GM18867 (cell line): ENCODE data around the gene CNTNAP2.

Source experiments
- ATAC-seq: cut with Tn5 transposase; IDR thresholded peaks from one replicate; pipeline ENCODE4 v1.9.1; 2021; ENCODE audit warnings: mild to moderate bottlenecking, moderate library complexity; ENCODE audit not compliant: unreplicated experiment

CNTNAP2 gene

GRCh38 chr7:148107443-148108127, 1991.0 kb downstream of the CNTNAP2 start:
- ATAC-seq, result no peak

DNA sequence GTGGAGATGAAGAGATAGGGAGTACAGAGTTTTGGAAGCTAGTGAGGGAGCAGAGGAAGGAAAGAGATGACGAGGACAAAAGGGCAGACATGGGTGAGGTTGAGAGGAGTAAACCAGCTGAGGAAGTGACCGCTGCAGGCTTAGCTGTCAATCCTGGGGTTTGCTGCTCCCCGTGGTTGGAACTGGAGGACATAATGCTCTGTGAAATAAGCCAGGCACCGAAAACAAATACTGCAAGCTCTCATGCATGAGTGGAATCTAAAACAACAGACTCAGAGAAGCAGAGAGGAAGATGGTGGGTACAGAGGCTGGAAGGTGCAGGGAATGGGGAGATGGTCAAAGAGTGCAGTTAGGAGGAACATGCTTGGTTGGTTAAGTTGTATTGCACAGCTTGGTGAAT, 1991.8 kb downstream of the CNTNAP2 start:
- no peak for ATAC-seq

- no peak for ATAC-seq
These were observed 1993.7 kb downstream of the CNTNAP2 start for GRCh38 chr7:148110097-148110868.

DNA sequence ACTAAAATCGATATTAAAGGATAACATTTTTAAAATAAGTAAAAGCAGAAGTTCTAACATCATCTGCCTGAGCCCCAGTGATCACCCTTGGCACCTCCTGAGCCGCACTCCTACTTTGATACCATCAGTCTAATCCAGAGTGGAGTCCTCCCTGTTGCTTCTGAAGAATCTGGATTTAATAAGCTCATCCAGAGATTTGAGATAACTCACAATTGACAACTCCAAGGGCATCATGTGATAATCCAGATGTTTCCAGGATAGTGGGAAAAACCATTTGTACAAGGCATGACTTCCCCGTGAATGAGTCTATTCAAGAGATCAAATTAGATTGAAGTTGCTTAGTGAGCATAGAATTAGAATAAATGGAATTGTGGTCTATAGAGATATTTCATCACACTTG, 1998.2 kb downstream of the CNTNAP2 start:
- ATAC-seq, result no peak

DNA sequence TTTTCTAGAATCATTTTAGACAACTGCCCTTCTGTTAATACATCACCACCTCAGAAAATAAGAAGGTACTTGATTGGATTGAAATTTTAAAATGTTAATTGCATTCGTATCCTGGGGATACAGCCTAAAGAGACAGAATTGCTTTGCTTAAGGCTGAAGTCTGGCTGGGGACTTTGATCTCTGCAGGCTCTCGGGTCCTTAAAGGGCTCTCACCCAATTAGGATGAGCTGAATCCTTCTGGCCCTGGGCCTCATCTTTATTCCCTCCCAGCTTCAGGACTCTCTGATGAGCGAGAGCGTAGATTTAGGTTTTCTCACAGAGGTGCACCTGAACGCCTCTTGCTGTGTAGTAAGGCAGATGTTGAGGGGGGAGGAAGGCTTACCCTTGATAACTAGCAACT, 1998.7 kb downstream of the CNTNAP2 start:
- ATAC-seq, result no peak

- no peak for ATAC-seq
These were observed 1999.6 kb downstream of the CNTNAP2 start for GRCh38 chr7:148116195-148116594.

- no peak for ATAC-seq
These were observed 2000.3 kb downstream of the CNTNAP2 start for GRCh38 chr7:148116829-148117403.

DNA sequence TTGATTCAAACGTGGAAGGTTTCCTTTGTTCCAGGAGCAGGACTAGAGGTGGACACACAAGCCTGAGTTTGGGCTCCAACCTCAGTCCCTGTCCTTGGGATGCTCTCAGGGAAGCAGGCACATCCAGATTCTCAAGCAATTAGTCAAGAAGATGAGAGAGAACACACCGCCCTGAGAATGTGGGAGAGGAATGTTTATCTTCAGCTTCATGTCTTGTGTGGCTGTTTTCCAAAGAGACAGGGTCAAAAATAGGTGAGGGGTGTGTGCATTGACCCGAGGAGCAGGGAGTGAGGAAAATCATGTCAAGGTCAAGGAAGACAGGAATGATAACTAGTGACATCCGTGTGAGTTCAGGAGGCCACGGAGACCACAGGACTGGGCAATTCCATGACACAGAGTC, 2001.8 kb downstream of the CNTNAP2 start:
- no peak for ATAC-seq

GRCh38 chr7:148121401-148121800, 2004.8 kb downstream of the CNTNAP2 start:
- ATAC-seq, result no peak

DNA sequence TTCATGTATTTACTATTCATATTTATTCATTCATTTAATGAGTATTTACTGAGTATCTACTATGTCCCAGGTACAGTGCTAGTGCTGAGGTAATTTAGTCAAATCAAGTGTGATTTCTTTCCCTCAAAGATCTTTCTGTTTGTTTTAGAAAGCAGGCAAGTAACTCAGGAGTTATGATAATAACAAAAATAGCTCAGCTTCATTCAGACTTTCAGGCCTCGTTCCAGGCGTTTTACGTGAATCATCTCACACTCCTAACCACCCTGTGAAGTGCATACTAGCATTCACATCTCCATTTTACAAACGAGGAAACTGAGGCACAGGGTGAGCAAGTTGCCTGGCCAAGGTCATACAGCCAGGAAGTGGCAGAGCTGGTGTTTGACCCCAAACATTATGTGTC, 2005.2 kb downstream of the CNTNAP2 start:
- ATAC-seq, result no peak

DNA sequence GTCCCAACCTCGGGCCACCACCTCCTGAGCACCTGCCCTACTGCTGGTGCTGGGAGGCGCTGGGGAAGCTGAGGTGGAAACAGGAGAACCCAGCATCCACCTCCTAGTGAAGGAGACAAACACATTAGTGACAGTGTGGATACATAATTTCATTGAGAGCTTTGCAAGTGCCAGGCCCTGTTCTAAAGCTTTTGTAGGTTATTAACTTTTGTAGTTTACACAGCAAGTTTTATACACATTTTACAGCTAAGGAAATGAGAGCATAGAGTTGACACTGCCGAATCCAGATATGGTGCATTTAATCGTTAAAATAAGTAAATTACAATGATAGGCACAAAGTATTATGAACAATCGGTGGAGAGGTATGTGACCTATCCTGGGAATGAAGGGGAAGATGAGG, 2007.9 kb downstream of the CNTNAP2 start:
- no peak for ATAC-seq

GRCh38 chr7:148127374-148127773, 2010.8 kb downstream of the CNTNAP2 start:
- ATAC-seq, result no peak

GRCh38 chr7:148129023-148129422, 2012.4 kb downstream of the CNTNAP2 start:
- no peak for ATAC-seq

DNA sequence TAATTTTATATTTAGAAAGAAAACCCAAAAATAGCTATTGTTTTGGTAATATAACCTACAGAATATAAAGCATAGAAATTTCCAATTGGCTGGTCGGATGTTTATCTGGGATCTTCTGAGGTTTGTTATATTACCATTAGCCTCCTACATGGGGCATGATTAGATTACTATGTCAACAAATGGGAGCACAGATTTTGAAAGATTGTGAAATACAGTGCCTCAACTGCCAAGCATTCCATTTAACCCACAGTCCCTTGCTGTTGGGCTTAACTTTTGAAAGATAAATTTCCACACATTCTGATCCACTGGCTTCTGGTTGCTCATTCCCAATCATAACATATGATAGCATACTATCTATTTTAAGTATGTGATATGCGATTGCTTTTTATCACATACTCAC, 2018.5 kb downstream of the CNTNAP2 start:
- no peak for ATAC-seq

DNA sequence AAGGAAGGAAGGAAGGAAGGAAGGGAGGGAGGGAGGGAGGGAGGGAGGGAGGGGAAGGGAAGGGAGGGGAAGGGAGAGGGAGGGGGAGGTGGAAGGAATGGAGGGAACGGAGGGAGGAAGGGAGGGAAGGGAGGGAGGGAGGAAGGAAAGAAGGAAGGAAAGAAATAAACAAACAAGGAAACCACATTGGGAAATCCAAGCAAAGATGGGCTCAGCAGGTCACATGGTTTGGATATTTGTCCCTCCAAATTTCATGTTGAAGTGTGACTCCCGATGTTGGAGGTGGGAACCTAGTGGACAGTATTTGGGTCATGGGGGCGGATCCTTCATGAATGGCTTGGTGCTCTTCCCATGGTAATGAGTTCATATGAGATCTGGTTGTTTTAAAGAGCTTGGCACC, 2019.4 kb downstream of the CNTNAP2 start:
- ATAC-seq, result no peak

DNA sequence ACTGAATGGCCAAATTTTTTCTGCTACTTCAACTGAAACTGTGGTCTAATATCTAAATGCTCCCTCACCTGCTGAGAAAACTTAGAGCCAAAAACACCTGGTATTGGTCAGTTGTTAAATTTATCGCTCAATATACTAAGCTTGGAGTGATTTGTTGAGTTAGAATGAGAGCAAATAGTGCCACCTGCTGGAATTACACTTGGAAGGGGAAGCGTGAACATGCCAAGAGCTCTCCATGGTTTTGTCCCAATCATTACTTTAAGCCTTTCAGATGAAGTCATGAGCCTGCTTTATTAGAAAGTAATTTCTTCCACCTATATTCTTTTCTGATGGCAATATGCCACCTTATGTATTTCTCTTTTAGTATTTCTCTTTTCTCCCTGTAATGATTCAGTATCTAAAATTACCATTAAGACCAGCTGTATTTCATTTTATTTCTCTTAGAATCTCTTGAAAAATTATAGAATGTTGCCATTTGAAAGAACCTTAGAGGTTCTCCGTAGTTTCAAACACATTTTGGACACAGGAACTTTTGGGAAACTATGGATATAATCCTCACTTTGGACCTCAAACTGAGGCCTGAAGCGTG, 2026.2 kb downstream of the CNTNAP2 start:
- ATAC-seq, result no peak

- no peak for ATAC-seq
These were observed 2028.2 kb downstream of the CNTNAP2 start for GRCh38 chr7:148144827-148145226.

GRCh38 chr7:148146346-148146745, 2029.7 kb downstream of the CNTNAP2 start:
- no peak for ATAC-seq

- ATAC-seq, result no peak
These were observed 2030.8 kb downstream of the CNTNAP2 start for GRCh38 chr7:148147438-148147837.

- no peak for ATAC-seq
These were observed 2031.9 kb downstream of the CNTNAP2 start for GRCh38 chr7:148148456-148148855.

DNA sequence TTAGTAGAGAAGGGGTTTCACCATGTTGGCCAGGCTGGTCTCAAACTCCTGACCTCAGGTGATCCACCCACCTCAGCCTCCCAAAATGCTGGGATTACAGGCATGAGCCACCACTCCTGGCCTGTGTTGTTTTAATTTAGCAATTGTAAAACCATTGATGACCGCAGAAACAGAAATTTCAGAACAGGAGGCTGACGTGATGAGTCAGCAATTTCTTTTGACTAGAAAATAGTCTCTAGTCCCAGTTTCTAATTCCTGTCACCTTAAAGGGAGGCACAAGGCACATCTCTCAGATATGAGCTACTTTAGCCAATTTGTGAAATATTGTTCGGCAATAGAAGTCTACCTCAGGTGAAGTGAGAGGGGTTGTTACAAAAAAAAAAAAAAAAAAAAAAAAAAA, 2033.1 kb downstream of the CNTNAP2 start:
- ATAC-seq, result no peak

DNA sequence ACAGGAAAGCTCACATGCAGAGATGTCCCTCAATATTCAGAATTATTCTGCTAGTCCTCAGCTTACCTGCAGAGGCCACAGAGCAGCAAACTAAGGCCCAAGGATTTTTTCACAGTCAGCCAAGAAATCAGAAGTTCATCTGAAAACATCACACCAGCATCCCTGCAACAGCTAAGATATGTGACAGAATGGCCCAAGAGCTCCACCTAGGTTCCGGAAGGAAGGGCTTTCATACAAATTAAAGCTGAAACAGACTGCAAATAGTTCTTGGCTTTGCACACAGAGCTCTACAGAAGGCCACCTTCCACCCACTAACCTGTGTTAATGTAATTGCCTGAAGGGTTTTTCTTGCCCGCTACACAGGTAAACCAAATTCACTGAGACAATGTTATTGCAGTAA, 2035.2 kb downstream of the CNTNAP2 start:
- no peak for ATAC-seq
